Right lobe of liver (tissue), 4 donors: Measurements from ENCODE around the gene BCL6B.

Experiments
- POLR2A ChIP-seq: fragments of 450-650 bp; IDR thresholded peaks from one replicate; pipeline ENCODE4 v1.6.1; 2017; ENCODE audit warnings: antibody characterized with exemption, mild to moderate bottlenecking
- TF ChIP-seq, protein P1 (sequence below), 4 donors: fragments of 200-600 bp in 3 of 4; fragments of 450-650 bp in 1 of 4; IDR thresholded peaks; one replicate each; pipeline versions ENCODE4 v1.5.1 to v1.8.0; 2016 to 2022; ENCODE audit warnings: antibody characterized with exemption in 4 of 4, mild to moderate bottlenecking in 2 of 4
- donor health status: DM: no; HTN: no; CAD: no.
- donor health status: DM: no; HTN: no; CAD: no.
- donor health status: DM: no; HTN: yes; CAD: no.

DNA sequence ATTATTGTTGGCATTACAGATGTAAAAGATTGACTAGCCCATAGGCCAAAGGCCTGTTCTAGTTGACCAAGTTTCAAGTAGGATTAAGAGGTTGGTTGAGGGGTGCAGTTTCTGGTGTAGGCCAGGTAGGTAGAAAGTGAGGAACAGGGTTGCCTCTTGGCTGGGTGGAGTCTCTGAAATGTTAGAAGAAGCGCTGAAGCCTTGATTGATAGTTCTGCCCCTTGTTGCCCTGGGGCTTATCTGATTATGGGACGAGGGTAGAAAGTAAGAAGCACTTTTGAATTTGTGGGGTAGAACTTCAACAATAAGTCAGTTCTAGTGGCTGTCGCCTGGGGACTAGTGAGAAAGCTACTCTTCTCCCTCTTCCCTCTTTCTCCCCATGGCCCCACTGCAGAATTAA is 6.2 kb downstream of the BCL6B start:
- TF ChIP-seq, protein P1, sequence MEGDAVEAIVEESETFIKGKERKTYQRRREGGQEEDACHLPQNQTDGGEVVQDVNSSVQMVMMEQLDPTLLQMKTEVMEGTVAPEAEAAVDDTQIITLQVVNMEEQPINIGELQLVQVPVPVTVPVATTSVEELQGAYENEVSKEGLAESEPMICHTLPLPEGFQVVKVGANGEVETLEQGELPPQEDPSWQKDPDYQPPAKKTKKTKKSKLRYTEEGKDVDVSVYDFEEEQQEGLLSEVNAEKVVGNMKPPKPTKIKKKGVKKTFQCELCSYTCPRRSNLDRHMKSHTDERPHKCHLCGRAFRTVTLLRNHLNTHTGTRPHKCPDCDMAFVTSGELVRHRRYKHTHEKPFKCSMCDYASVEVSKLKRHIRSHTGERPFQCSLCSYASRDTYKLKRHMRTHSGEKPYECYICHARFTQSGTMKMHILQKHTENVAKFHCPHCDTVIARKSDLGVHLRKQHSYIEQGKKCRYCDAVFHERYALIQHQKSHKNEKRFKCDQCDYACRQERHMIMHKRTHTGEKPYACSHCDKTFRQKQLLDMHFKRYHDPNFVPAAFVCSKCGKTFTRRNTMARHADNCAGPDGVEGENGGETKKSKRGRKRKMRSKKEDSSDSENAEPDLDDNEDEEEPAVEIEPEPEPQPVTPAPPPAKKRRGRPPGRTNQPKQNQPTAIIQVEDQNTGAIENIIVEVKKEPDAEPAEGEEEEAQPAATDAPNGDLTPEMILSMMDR (IDR thresholded peaks at IDR 0.05) = no peak
- TF ChIP-seq POLR2A = no peak
